GM12891 (cell line): ENCODE data around the gene FAM131B.

ENCODE experiments used
- POLR2A ChIP-seq: IDR thresholded peaks from 2 replicates; pipeline ENCODE4 v1.6.1; 2011; ENCODE audit warnings: low read depth, low read length, control low read depth
- POLR2AphosphoS5 ChIP-seq: IDR thresholded peaks from 2 replicates; pipeline ENCODE4 v1.6.1; 2011; ENCODE audit warnings: low read depth, low read length, control low read depth

DNA sequence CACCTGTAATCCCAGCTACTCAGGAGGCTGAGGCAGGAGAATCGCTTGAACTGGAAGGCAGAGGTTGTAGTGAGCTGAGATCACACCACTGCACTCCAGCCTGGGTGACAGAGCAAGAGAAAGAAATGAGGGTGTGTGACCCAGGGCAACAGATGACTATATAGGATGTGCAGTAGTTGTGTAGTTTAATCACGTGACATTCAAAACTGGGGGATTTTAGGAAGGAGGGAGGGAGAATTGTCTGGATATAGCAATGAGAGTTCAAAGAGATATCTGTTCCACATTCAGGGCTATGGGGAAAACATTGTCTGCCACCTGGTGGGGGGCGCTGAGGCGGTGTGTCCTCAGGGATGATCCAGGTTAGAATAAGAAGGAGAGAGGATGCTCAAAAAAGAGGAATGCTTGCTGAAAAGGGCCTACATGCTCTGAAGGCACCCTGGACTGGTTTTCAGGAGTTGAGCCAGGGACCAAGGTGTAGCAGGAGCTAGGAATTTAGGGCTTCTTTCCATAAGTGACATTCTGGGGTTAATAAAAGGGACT lies 10.8 kb upstream of the FAM131B start:
- TF ChIP-seq POLR2A = no peak
- TF ChIP-seq POLR2AphosphoS5 = no peak
